ENCODE results near the gene TMEM161A.
"Not testable (repeated sequence)": the region's sequence is repeated elsewhere in the genome, so short reads cannot be mapped to it uniquely, and the experiment has no call there.

Gene TMEM161A

DNA sequence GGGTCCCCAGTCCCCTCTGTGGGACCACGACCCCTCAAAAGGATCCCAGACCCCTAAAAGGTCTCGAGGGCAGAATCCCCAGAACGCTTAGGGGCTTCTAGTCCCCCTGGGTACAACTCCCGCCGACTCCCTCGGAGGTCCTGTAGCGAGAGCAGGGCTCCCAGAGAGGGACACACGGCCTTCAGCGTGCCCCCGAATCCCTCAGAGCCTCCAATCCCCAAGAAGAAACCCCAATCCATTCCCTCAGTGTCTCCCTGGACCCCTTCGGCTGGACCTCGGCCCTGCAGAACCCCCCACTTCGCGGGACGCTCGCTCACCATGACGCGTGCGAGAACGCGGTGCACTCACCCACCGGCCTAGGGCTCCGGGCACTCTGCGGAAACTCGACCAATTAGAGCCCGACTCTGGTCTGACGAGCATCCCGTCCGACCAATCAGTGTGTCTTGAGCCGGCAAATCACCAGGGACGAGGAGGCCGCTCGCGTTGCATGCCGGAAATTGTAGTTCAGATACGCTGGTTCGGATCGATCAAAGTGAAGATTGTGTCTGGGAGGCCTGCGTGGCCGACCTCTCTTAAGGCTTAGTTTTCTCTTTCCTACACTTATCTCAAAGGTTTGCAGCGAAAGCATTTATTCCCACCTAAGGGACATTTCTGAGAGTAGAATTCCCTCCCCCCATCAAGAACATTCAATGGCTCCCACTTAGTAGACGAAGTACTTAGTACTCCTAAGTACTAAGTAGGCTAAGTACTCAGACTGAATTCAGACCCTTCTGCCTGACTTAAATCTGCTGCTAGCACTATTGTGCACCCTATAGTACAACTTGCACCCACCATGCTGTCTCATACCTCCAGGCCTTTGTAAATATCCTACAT lies at the start of gene TMEM161A:
Gene TMEM161A, minus strand, starts transcription at position 370 of the 873 bp plus-strand sequence. Its CDS starts 50 bp downstream, at position 320.
- DNase-seq = peak; percentile 88

DNA sequence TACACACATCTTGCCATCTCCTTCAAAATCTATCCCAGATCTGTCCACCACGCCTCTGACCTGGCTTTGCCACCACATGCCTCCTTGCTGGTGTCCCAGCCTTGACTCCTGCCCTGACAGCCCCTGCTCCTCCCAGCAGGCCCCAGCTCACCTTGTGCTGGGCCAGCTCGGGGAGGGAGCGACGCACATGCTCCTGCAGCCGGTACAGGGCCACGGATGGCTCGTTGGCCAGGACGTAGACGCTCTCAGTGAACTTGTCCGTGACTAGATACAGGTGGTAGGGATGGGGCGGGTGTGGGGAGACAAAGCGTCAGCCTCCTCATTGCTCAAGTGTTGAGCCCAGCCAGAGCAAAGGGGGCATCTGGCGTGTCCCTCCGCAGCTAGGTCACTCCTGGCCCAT lies 48.5 kb upstream of the TMEM161A start:
- DNase-seq = no peak

DNA sequence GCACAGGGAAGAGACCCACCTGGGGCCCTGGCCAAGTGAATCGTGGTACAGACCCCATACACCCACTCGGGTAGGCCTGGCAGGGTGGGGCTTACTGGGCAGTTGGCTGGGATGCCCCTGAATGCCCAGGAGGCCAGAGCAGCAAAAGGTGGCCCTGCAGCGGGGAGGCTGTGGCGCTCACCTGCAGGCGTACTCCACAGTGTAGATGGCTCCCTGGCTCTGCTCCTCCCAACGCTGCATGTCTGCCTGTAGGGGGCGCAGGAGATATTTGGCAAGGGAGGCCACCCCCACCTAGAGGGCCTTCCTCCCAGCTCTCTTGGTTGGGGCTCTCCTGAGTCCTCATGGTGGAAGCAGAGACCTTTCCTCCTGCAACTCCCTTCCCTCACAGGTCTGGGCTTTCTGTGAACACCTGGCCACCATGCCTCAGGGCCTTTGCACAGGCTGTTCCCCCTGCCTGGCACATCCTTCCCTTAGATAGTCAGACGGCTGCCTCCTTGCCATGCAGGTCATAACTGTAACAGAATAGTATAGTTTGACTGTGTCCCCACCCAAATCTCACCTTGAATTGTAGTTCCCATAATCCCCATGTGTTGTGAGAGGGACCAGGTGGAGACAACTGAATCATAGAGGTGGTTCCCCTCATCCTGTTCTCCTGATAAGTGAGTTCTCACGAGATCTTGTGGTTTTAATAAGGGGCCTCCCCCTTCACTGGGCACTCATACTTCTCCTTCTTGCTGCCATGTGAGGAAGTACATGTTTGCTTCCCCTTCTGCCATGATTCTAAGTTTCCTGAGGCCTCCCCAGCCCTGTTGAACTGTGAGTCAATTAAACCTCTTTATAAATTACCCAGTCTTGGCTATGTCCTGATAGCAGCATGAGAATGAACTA lies 47.8 kb upstream of the TMEM161A start:
- DNase-seq = no peak

DNA sequence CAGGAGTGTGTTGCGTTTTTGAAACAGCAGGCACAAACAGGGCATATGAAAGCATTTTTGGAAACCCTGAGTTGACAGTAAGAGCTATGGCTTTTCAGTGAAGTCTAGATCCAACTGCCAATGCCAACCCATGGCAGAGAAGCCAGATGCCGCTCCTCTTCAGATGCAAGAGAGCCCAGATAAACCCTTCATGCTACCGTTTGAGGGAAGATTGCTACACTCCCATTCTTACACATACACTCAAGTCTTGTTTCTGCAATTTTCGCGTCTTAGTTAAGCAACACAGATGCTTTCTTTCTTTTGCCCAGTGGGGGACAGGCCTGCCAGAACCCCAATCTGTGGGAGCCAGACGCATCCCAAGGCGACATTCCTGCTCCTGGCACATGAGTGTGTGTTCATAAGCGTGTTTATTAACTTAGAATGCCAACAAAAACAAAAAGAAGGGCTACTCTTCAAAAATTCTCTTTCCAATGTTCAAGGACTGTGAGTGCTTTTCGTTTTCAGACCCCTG lies 43.3 kb upstream of the TMEM161A start:
- DNase-seq = no peak

DNA sequence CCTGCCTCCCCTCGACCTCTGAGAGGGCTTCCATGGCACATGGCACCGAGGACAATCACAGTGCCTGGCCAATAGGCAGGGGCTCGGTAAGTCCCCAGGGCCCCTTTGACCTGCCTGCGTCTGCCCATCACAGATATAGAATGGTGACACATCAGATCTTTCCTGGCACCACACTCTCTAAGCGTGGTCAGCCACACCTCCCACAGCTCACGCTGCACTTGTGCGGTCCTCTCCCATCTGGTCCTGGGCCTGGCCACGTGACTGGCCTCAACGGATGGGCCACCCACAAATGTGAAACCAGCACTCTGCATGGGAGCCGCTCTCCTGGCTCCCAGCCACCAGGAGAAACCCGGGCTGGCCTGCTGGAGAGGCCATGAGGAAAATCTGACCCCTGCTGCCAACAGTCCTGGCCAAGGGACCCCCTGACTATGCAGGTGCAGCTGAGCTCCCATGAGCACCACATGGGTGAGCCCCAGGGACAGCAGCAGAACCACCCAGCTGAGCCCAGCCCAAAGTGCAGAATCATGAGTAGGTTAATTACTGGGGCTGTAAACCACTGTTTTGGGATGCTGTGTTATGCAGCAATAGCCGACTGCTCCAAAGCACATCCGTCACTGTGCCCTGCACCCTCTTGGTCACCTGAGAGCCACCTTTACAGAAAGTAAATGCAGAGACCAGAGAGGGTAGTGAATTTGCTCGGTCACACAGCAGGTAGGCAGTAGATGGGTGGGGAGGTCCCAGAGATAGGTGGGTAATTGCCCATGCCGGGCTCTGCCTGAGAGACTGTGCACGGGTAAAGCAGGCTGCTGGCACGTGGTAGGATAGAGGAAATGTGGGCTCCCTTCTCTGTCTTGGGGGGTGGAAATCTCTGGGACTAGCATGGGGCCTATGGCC lies 41.5 kb upstream of the TMEM161A start:
- DNase-seq = no peak

DNA sequence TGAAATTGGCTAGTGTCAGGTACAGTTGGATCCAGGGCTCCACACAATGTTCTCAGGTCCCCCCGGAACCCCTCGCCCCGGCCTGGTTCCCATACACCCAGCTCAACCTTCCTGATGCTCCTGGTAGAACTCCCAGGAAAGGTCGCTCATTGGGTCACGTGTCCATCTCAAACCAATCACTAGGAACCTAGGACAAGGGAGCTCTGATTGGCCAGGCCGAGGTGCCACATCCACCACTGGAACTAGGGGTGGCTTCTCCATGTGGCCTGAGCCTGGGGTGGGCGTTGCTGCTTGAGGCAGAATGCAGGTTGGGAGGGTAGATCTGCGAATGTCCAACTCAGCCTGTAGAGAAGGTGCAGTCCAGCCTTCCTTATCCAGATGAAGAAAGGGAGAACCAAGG lies 38.7 kb upstream of the TMEM161A start:
- no peak for DNase-seq

DNA sequence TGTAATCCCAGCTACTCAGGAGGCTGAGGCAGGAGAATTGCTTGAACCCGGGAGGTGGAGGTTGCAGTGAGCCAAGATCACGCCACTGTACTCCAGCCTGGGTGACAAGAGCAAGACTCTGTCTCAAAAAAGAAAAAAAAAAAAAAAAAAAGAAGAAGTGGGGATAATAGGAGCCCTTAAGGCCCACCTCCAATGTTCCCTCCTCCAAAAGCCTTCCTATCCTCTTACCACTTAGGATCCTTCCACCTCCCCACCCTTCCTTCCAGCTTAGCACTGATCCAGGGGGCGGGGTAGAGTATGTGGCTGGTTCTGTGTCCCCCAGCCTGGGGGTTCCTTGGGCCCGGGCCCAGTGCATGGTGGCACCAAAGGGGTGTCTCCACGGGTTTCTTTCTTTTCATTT lies 35.0 kb upstream of the TMEM161A start:
- DNase-seq = not testable (repeated sequence)

DNA sequence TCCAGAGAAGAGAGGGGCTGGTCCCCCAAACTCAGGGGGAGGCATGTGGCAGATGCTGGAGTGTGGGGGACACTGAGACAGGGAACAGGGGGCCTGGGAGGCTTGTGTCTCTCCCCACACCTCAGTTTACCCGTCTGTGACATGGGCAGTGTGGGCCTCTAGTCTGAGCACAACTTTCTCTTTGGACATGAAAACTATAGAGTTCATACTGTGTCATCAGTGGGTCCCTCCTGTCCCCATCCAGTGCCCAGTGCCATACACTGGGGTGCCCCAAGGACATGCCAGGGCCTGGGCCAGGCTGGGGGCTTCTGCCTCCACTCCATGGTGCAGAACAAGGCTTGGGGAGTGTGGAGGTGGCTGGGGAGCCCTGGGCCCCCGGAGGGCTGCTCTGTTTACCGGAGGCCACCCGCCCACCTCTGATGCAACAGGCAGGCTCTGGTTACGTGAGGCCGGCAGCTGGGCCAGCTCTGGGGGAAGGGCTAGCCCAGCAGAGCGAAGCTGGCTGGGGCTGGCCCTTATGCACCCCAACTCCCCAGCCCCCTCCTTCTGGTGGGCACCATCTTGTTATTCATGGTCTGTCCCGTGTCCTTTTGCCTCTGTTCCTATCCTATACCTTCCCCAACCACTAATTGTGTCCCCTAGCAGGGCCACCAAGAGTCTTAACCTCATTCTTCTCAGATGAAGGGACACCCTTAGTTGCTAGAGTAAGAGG lies 33.7 kb upstream of the TMEM161A start:
- DNase-seq = peak in 1 of 2 experiments; percentile 3

DNA sequence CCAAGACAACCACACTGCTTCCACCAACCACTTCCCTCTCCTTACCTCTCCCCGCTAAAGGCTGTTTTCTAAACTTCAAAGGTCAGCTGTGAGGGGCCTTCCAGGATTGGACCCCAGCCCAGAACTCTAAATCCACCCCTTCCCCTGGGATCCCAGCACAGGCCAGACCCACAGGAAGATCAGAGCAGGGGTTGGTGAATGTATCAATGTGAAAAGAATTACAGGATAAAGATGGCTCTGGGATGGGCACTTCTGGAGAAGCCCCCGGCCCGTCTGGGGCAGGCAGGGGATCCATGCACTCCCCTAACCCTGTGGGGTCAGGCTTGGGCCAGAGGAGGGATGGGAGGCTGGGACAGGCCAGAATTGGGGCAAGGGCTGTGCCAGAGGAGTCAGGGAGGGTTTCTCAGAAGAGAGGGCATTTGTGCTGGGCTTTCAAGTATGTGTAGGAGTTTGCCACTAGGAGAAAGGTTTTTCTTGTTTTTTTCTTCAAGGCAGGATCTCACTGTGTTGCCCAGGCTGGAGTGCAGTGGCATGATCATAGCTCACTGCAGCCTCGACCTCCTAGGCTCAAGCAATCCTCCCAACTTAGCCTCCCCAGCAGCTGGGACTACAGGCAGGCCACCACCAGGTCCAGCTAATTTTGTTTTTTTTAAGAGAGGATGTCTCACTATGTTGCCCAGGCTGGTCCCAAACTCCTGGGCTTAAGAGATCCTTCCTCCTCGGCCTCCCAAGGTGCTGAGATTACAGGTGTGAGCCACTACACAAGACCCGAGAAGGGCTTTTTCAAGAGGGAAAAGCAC lies 32.8 kb upstream of the TMEM161A start:
- DNase-seq = no peak

DNA sequence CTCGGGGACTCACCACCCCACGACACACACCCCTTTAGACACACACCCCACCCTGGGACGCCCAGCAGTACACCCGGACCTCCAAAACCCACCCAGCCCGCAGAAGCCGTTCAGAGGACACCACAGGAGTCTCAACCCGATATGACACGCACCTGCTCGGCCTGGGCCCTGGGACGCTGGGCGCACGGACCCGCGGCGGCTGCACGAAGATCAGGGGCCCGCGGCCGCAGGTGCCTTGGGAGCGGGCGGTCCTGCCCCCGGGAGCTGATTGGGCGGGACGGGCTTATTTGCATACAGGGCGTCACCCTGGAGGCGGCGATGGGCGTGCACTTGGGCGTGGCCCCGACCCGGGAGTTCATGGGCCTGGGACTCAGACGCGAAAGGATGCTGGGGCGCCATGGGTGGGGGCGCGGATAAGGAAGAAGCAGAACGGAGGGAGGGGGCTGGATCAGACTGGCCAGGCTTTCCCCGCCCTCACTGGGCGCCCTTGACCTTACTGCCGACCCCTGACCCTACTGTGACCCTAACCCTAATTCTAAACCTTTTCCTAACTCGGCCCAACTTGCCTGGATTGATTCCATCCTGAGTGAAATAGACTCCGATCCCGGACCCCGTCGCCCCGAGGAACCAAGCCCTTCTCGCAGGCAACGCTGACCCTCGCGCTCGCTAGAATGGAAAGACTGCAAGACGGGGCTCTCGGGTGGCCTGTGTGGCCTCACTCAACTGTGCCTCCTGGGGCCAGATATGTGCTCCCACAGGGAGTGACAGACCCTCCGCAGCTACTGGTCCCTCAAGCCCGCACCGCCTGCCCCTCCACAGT lies 32.0 kb upstream of the TMEM161A start, which contains the start of gene MEF2B:
Gene MEF2B, minus strand, starts transcription at position 211 of the 820 bp plus-strand sequence. CDS start 19,528 bp downstream, outside the sequence.
- DNase-seq = peak; percentile 61 to 64

DNA sequence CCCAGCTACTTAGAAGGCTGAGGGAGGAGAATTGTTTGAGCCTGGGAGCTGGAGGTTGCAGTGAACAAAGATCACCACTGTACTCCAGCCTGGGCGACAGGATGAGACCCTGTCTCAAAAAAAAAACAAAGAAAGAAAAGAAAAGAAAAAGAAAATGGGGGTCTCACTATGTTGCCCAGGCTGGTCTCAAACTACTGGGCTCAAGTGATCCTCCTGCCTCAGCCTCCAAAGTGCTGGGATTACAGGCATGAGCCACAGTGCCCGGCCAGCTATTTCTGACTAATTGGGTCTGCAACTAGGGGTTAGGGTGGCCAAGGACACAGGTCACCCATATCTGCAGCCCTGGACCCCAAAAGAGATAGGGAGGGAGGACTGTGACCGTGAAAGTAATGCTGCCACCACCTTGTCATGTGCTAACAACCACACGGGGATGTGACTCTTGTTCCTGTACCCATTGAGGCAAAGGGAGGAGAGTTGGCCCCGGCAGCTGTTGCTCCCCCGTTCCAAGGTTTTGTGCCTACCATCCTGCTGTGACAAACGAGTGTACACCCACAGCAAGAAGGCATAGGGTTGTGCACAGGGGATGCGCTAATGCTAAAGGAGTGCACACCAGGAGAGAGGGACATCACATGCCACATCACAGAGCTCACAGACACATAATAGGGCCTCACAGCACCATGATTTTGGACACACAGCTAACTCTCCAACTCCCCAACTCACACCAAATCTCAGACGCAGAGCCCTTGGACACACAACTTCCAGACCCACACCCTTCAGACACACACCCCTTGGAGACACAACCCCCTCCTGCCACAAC lies 31.2 kb upstream of the TMEM161A start:
- DNase-seq = no peak

DNA sequence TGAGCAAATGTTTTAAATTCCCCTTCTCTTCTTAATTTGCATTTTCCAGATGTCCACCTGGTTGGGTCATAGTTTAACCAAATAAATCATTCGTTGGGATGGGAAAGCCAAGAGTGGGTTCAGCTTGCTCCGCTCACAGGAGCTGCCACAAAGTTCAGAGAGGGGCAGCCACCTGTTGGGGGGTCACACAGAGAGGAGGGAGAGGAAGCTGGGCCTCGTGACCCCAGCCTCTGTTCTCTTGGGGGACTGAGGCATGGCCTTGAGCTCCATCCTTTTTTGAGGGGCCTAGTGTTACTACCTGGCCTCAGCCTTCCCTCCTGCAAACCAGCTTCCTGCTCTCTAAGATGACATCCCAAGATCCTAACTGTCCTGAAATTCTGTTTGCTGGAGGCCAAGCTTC lies 29.3 kb upstream of the TMEM161A start:
- DNase-seq = no peak

DNA sequence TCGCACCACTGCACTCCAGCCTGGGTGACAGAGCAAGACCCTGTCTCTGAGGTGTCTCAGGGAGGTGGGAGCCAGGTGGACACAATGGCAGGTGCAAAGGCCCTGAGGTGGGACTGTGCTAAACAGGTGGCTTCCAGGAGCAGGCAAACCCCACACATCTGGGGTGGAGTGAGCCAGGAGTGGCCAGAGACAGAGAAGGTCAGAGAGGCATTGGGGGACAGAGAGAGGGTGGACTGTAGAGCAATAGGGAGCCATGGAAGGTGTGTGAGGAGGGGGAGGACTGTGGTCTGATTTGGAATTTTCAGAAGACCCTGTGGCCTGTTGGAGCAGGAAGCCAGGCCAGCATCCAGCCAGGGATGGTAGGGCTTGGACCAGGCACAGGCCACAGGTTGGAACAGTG lies 27.1 kb upstream of the TMEM161A start:
- DNase-seq = no peak

DNA sequence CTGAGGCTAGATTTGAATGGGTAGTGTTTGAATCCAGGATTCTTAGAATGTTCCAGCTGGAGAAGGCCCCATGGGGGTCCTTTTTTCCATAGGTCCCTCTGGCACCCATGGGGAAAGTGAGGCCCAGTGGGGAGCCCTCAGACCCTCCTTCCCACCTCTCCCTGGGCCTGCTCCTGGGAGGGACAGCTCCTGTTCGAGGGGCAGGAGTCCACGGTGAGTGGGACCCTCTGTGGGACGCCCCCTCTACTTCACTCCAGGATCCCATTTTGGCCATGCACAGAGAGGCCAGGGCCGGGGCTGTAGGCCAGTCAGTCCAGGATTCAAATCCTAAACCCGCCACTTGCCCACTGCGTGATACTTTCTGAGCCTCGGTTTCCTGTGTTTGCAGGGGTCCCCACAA lies 24.2 kb upstream of the TMEM161A start:
- DNase-seq = no peak

DNA sequence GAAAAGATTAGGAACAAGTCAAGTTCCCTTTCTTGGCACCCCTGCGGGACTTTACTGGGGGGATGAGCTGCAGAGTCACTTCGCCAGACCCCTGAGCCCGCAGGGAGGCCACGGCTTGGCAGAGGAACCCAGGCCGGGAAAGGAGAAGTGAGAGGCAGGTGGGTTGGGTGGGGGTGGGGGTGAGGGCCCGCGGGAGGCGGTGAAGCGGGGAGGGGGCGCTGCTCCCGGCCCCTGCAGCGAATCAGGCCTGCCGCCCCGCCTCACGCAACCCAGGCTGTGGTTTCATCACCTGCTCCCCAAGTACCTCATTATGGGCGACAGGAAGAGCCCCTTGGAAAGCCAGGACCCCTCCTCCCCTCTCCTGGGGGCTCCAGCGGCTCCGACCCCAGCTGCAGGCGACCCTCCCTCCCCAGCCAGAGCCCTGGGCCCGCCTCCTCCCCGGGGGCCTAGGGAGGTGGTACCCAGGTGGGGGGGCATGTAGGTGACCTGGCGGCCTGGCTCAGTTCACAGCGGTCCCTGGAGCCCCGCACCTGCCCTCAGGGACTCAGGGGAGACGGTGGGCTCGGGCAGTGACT lies 22.3 kb upstream of the TMEM161A start:
- DNase-seq = no peak

DNA sequence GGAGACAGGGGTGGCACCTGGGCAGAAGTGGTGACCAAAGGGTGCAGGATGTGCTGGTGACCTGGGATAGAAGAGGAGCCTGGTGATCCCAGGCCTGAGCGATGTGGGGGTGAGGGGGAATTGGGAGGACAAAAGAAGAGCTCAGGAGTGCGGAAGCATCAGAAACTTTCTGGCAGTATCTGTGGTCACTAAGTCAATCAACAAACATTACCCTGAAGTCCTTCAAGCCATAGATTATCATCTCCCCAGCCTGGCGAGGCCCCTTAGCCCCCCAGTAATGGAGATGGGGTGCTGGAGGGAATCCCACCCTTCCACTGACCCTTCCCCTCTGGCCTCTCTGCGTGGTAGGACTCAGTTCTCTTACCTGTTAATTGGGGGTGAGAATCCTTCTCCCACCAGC lies 21.3 kb upstream of the TMEM161A start:
- no peak for DNase-seq

DNA sequence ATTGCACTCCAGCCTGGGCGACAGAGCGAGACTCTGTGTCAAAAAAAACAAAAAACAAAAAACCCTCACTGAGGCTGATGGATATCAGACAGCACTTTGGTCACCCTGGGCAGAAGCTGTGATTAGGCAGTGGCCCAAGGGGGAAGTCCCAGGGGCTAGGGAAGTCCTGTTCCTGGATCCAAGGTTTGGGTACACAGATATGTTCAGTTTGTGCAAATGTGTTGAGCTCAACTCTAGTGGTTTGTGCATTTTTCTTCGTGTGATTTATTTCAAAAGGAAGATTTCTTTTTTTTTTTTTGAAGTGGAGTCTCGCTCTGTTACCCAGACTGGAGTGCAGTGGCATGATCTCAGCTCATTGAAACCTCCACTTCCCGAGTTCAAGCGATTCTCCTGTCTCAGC lies 19.5 kb upstream of the TMEM161A start:
- DNase-seq = no peak

DNA sequence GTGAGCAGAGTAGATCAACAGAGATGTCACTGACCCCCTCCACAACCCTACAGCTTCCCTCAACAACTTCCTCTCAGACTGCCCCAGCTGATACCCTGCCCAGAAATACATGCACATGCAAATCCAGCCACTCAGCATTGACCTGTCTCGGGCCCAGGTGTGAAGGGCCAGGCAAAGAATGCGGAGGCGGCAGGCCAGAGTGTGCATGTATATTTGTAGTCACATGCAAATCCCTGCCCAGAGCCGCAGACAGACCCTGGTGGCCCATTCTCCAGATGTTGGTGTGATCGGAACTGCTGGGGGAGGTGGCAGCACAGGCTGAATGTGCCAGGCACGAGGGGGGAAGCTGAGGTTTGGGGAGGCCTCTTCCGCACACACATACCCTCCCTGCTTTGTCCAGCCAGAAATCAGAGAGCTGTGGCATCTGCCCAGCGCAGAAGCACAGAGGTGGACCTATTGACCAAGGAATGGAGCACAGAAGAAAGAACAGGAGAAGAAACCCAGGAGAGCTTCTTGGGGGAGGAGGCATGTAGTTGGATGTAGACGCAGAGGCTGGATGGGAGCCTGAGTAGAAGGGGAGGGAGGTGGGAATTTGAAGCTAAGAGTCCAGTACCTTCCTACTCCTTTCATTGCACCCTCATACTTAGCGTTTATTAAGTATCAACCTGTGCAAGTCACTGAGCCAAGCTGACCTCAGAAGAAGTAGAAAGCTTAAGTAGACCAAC lies 17.4 kb upstream of the TMEM161A start:
- no peak for DNase-seq

Measured in NCI-H1930 (cell line).